K562 (cell line): ENCODE data around the gene DSP. TPM values are rescaled to one million over a fixed set of nuclear protein-coding genes. Genes with fewer than 3 reads are reported as not detected.

Experiments used
- BCOR ChIP-seq: fragments of 450-650 bp; IDR thresholded peaks from 2 replicates; pipeline ENCODE4 v1.6.1; 2016
- BRCA1 ChIP-seq, 2 experiments: fragments of 450-650 bp in 1 of 2; sonication (generic) in 1 of 2; formaldehyde crosslinking in 1 of 2; IDR thresholded peaks; 2 replicates each; pipeline versions ENCODE4 v1.5.0 to v1.6.1; 2017 to 2020; ENCODE audit warnings: mild to moderate bottlenecking in 1 of 2, missing genetic modification reagents in 1 of 2
- CBFA2T3 ChIP-seq: fragments of 450-650 bp; IDR thresholded peaks from 2 replicates; pipeline ENCODE4 v1.6.1; 2017
- CCNT2 ChIP-seq: IDR thresholded peaks from 2 replicates; pipeline ENCODE4 v1.6.1; 2011; ENCODE audit warnings: borderline replicate concordance, low read depth, mild to moderate bottlenecking, moderate library complexity, mixed read lengths, low read length; ENCODE audit not compliant: insufficient read length; ENCODE audit errors: extremely low read depth
- ELF2 ChIP-seq: fragments of 250-450 bp; sonication (Bioruptor Pico); IDR thresholded peaks from 2 replicates; pipeline ENCODE4 v1.5.0; 2021; ENCODE audit warnings: mild to moderate bottlenecking
- EWSR1 ChIP-seq: fragments of 450-650 bp; IDR thresholded peaks from 2 replicates; pipeline ENCODE4 v1.6.1; 2018; ENCODE audit warnings: borderline replicate concordance, mild to moderate bottlenecking, low read depth, moderate library complexity; ENCODE audit not compliant: partially characterized antibody
- FOSL1 ChIP-seq: fragments of 200-800 bp; sonication (Bioruptor generic); conservative IDR thresholded peaks from 2 replicates; pipeline ENCODE4 v1.6.1; 2016; ENCODE audit warnings: missing genetic modification characterization, missing compliant biosample characterization
- GABPA ChIP-seq: fragments of 200-800 bp; sonication (Bioruptor generic); conservative IDR thresholded peaks from 2 replicates; pipeline ENCODE4 v1.6.1; 2016; ENCODE audit warnings: low read depth, missing genetic modification characterization, missing compliant biosample characterization
- HMGN3 ChIP-seq: IDR thresholded peaks from 2 replicates; pipeline ENCODE4 v1.6.1; 2011; ENCODE audit warnings: borderline replicate concordance, low read depth, mild to moderate bottlenecking, mixed read lengths, low read length; ENCODE audit not compliant: insufficient read length; ENCODE audit errors: extremely low read depth
- MED1 ChIP-seq: sonication (generic); formaldehyde crosslinking; IDR thresholded peaks from 2 replicates; pipeline ENCODE4 v1.8.1; 2023; ENCODE audit warnings: missing genetic modification reagents, borderline replicate concordance
- PRPF4 ChIP-seq: fragments of 200-400 bp; formaldehyde crosslinking; IDR thresholded peaks from one replicate; pipeline ENCODE4 v1.6.1; 2017; ENCODE audit warnings: low read length, low read depth, mild to moderate bottlenecking; ENCODE audit not compliant: insufficient read depth, poor library complexity, severe bottlenecking
- RBM14 ChIP-seq: fragments of 200-400 bp; formaldehyde crosslinking; IDR thresholded peaks from 2 replicates; pipeline ENCODE4 v1.6.1; 2018; ENCODE audit warnings: low read depth, mild to moderate bottlenecking, low read length, moderate library complexity, borderline replicate concordance; ENCODE audit not compliant: insufficient read depth
- SMARCA4 ChIP-seq: fragments of 450-650 bp; IDR thresholded peaks from 2 replicates; pipeline ENCODE4 v1.6.1; 2016
- SMARCB1 ChIP-seq: IDR thresholded peaks from 2 replicates; pipeline ENCODE4 v1.6.1; 2011; ENCODE audit warnings: improper control_type of control experiment, low read depth; ENCODE audit not compliant: insufficient read length
- SREBF1 ChIP-seq: fragments of 150-350 bp; IDR thresholded peaks from 2 replicates; pipeline ENCODE4 v1.6.1; 2014; ENCODE audit warnings: antibody characterized with exemption, low read depth, low read length, borderline replicate concordance
- SRSF7 ChIP-seq: fragments of 200-400 bp; formaldehyde crosslinking; optimal IDR thresholded peaks from 2 replicates; pipeline ENCODE3; 2017; ENCODE audit warnings: mild to moderate bottlenecking, low read depth, low read length
- ZC3H4 ChIP-seq: sonication (generic); formaldehyde crosslinking; IDR thresholded peaks from 2 replicates; pipeline ENCODE4 v1.9.0; 2021; ENCODE audit warnings: missing genetic modification reagents, borderline replicate concordance
- ZKSCAN8 ChIP-seq: fragments of 200-800 bp; sonication (Bioruptor generic); IDR thresholded peaks from 2 replicates; pipeline ENCODE4 v1.6.1; 2016; ENCODE audit warnings: missing genetic modification characterization, missing compliant biosample characterization
- polyA plus RNA-seq, 8 experiments: library from polyadenylated mRNA; depleted of rRNA in 4 of 8; stranded (reverse) in 5 of 8; unstranded in 3 of 8; fragments of >200 nt; fragmentation: Nextera tagmentation in 2 of 8; fragmentation: Illumina TruSeq in 1 of 8; extraction: Ambion mirVana in 2 of 8; extraction: Trizol in 1 of 8; gene quantifications; 2 replicates each; pipeline versions ENCODE4 v1.2.1 to v1.2.3, GENCODE V29; 2011 to 2014; ENCODE audit warnings: inconsistent platforms in 1 of 8, missing spikeins in 1 of 8
- total RNA-seq, 7 experiments: library from RNA; depleted of rRNA in 6 of 7; stranded (reverse); fragments of >200 nt in 6 of 7; fragmentation: Illumina TruSeq in 2 of 7; extraction: Trizol in 2 of 7; gene quantifications; 2 replicates each; pipeline versions ENCODE4 v1.2.1 to v1.2.3, GENCODE V29; 2011 to 2021; ENCODE audit warnings: low replicate concordance in 1 of 7
- TF ChIP-seq, protein P1 (sequence below): fragments of 450-650 bp; IDR thresholded peaks from 2 replicates; pipeline ENCODE4 v1.6.1; 2016; ENCODE audit warnings: antibody characterized with exemption
- TF ChIP-seq, protein P2 (sequence below): fragments of 250-450 bp; sonication (Bioruptor Pico); IDR thresholded peaks from 2 replicates; pipeline ENCODE4 v1.5.0; 2022; ENCODE audit warnings: mild to moderate bottlenecking
- TF ChIP-seq, protein P3 (sequence below), 2 experiments: IDR thresholded peaks; 2 replicates each; pipeline ENCODE4 v1.6.1; 2012; ENCODE audit warnings: improper control_type of control experiment in 2 of 2, low read depth in 2 of 2, low read length in 2 of 2, borderline replicate concordance in 1 of 2

Gene DSP
- total and polyA plus RNA-seq, 9 of the 15 experiments (the other 6 are each of a cell fraction or from before 2014, with no cell fraction given), result under 0.01 to 0.24 (median 0.03) TPM; not detected in 2

DNA sequence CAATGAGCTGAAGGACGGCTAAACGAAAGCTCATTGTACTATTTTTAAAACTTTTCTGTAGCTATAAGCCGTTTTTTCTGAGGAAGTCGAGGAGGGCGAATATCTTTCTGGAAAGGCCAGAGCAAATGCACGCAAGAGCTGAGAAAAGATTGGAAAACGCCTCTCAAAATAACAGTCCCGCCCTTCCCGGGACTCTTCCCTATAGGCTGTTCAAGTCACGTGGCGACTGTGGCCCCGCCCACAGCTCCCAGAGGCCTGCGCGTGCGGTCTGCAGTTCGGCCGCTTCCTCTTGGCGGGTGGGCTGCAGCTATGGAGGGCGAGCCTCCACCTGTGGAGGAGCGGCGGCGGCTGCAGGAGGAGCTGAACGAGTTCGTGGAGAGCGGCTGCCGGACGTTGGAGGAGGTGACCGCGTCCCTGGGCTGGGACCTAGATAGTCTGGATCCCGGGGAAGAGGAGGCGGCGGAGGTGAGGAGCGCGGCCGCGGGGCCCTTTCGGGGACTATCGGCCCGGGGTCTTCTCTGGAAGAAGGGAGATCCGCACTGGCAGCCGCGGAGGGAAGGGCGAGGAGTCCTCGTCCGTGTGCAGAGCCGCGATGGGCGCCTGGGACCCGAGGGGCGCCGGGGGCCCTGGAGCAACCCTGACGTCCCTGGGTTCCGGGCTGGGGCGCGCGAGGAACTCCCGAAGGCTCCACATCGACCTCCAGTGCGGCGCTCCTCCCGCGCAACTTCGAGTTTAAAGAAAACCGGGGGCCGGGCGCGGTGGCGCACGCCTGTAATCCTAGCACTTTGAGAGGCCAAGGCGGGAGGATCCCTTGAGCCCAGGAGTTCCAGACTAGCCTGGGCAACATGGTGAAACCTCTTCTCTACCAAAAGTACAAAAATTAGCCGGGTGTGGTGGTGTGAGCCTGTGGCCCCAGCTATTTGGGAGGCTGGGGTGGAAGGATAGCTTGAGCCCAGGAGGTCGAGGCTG, 48.8 kb downstream of the DSP start, which contains the start of gene SNRNP48 (continued):
- TF ChIP-seq EWSR1 (no peak), CBFA2T3 (no peak), RBM14 (no peak), GABPA (no peak), HMGN3 (peak; percentile 74), SMARCB1 (no peak), SMARCA4 (no peak), ELF2 (CRISPR knock-in tag) (no peak), ZC3H4 (CRISPR knock-in tag) (no peak), PRPF4 (no peak), ZKSCAN8 (CRISPR knock-in tag) (no peak), BCOR (peak; percentile 51; the same call in 1 of the 2 replicates), SREBF1 (no peak), CCNT2 (no peak), SRSF7 (no peak), MED1 (no peak), BRCA1 (IDR thresholded peaks at IDR 0.05) (no peak), BRCA1 (CRISPR knock-in tag; IDR thresholded peaks at IDR 0.05) (no peak), FOSL1 (no peak; the same call in 1 of the 2 replicates)
- TF ChIP-seq, protein P1, sequence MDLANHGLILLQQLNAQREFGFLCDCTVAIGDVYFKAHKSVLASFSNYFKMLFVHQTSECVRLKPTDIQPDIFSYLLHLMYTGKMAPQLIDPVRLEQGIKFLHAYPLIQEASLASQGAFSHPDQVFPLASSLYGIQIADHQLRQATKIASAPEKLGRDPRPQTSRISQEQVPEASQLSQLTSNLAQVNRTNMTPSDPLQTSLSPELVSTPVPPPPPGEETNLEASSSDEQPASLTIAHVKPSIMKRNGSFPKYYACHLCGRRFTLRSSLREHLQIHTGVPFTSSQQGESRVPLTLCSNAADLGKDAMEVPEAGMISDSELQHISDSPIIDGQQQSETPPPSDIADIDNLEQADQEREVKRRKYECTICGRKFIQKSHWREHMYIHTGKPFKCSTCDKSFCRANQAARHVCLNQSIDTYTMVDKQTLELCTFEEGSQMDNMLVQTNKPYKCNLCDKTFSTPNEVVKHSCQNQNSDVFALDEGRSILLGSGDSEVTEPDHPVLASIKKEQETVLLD, result no peak
- TF ChIP-seq, protein P2, sequence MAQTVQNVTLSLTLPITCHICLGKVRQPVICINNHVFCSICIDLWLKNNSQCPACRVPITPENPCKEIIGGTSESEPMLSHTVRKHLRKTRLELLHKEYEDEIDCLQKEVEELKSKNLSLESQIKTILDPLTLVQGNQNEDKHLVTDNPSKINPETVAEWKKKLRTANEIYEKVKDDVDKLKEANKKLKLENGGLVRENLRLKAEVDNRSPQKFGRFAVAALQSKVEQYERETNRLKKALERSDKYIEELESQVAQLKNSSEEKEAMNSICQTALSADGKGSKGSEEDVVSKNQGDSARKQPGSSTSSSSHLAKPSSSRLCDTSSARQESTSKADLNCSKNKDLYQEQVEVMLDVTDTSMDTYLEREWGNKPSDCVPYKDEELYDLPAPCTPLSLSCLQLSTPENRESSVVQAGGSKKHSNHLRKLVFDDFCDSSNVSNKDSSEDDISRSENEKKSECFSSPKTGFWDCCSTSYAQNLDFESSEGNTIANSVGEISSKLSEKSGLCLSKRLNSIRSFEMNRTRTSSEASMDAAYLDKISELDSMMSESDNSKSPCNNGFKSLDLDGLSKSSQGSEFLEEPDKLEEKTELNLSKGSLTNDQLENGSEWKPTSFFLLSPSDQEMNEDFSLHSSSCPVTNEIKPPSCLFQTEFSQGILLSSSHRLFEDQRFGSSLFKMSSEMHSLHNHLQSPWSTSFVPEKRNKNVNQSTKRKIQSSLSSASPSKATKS (CRISPR knock-in tag), result no peak
- TF ChIP-seq, protein P3, sequence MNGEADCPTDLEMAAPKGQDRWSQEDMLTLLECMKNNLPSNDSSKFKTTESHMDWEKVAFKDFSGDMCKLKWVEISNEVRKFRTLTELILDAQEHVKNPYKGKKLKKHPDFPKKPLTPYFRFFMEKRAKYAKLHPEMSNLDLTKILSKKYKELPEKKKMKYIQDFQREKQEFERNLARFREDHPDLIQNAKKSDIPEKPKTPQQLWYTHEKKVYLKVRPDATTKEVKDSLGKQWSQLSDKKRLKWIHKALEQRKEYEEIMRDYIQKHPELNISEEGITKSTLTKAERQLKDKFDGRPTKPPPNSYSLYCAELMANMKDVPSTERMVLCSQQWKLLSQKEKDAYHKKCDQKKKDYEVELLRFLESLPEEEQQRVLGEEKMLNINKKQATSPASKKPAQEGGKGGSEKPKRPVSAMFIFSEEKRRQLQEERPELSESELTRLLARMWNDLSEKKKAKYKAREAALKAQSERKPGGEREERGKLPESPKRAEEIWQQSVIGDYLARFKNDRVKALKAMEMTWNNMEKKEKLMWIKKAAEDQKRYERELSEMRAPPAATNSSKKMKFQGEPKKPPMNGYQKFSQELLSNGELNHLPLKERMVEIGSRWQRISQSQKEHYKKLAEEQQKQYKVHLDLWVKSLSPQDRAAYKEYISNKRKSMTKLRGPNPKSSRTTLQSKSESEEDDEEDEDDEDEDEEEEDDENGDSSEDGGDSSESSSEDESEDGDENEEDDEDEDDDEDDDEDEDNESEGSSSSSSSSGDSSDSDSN (IDR thresholded peaks at IDR 0.05; ENCODE audit: borderline replicate concordance in 1 of 2, low read depth in 2 of 2, low read length in 2 of 2), result 0 out of 4 replicates have a peak, but pooled peaks of 1 of the 2 experiments have one; percentile 21
